K562 (cell line): ENCODE measurements around the gene ECSIT. TPM values are rescaled to one million over a fixed set of nuclear protein-coding genes. Genes with fewer than 3 reads are reported as not detected.
A peak's percentile ranks its signal among the peaks of the same experiment; 100 is the strongest.

Experiments used
- CEBPG ChIP-seq, 3 experiments: fragments of 200-800 bp in 1 of 3; sonication (Bioruptor generic) in 1 of 3; sonication (generic) in 1 of 3; formaldehyde crosslinking in 1 of 3; IDR thresholded peaks in 2 of 3; conservative IDR thresholded peaks in 1 of 3; 2 replicates each; pipeline versions ENCODE4 v1.6.1 to v1.8.0; 2016 to 2022; ENCODE audit warnings: missing compliant biosample characterization in 2 of 3, missing genetic modification characterization in 2 of 3, mild to moderate bottlenecking in 1 of 3, missing genetic modification reagents in 1 of 3
- TRIM25 ChIP-seq: fragments of 450-650 bp; IDR thresholded peaks from 2 replicates; pipeline ENCODE4 v1.7.0; 2016; ENCODE audit warnings: borderline replicate concordance
- ZNF407 ChIP-seq: fragments of 450-650 bp; IDR thresholded peaks from 2 replicates; pipeline ENCODE4 v1.6.1; 2016; ENCODE audit warnings: low read depth
- polyA plus RNA-seq, 8 experiments: library from polyadenylated mRNA; depleted of rRNA in 4 of 8; stranded (reverse) in 5 of 8; unstranded in 3 of 8; fragments of >200 nt; fragmentation: Nextera tagmentation in 2 of 8; fragmentation: Illumina TruSeq in 1 of 8; extraction: Ambion mirVana in 2 of 8; extraction: Trizol in 1 of 8; gene quantifications; 2 replicates each; pipeline versions ENCODE4 v1.2.1 to v1.2.3, GENCODE V29; 2011 to 2014; ENCODE audit warnings: inconsistent platforms in 1 of 8, missing spikeins in 1 of 8
- total RNA-seq, 7 experiments: library from RNA; depleted of rRNA in 6 of 7; stranded (reverse); fragments of >200 nt in 6 of 7; fragmentation: Illumina TruSeq in 2 of 7; extraction: Trizol in 2 of 7; gene quantifications; 2 replicates each; pipeline versions ENCODE4 v1.2.1 to v1.2.3, GENCODE V29; 2011 to 2021; ENCODE audit warnings: low replicate concordance in 1 of 7

ECSIT gene
- total and polyA plus RNA-seq, 9 of the 15 experiments (the other 6 are each of a cell fraction or from before 2014, with no cell fraction given) = 1.1 to 82.5 (median 43.9) TPM

GRCh38 chr19:11538232-11539036, 9.5 kb upstream of the ECSIT start, which contains the start of gene CNN1 (continued):
- TF ChIP-seq ZNF407 (no peak), TRIM25 (no peak), CEBPG (CRISPR knock-in tag; IDR thresholded peaks at IDR 0.05) (peak; percentile 65; the same call in 1 of the 2 replicates), CEBPG (tag; conservative IDR thresholded peaks at IDR 0.05 in 1 of 2, IDR thresholded peaks at IDR 0.05 in 1 of 2) (no peak)
